GM18870 (cell line): ENCODE results near the gene FBRSL1.

ENCODE experiments used
- ATAC-seq: cut with Tn5 transposase; IDR thresholded peaks from one replicate; pipeline ENCODE4 v1.9.1; 2021; ENCODE audit warnings: moderate library complexity; ENCODE audit not compliant: unreplicated experiment

FBRSL1 gene

GRCh38 chr12:132554845-132555630 is 65.1 kb downstream of the FBRSL1 start:
- ATAC-seq = no peak

- ATAC-seq = no peak
Observed at GRCh38 chr12:132555686-132556085, 65.7 kb downstream of the FBRSL1 start.

- ATAC-seq = no peak
Observed at GRCh38 chr12:132556216-132556615, 66.3 kb downstream of the FBRSL1 start.

- no peak for ATAC-seq
Observed at GRCh38 chr12:132556801-132557200, 66.8 kb downstream of the FBRSL1 start.

- ATAC-seq = no peak
Observed at GRCh38 chr12:132557291-132558015, 67.5 kb downstream of the FBRSL1 start.

GRCh38 chr12:132558042-132558856 is 68.3 kb downstream of the FBRSL1 start:
- no peak for ATAC-seq

GRCh38 chr12:132558861-132559623 is 69.1 kb downstream of the FBRSL1 start:
- no peak for ATAC-seq

GRCh38 chr12:132559652-132560363 is 69.9 kb downstream of the FBRSL1 start:
- no peak for ATAC-seq

GRCh38 chr12:132560364-132560613 is 70.3 kb downstream of the FBRSL1 start:
- ATAC-seq = no peak

- no peak for ATAC-seq
Observed at GRCh38 chr12:132560614-132561426, 70.9 kb downstream of the FBRSL1 start.
